GM12878 (cell line): Measurements from ENCODE around the gene FOLR3. TPM values are rescaled to one million over a fixed set of nuclear protein-coding genes. Genes with fewer than 3 reads are reported as not detected.

ENCODE experiments used
- ATAC-seq: fragments of 200-7000 bp; cut with Tn5 transposase; 3 replicates; pipeline ENCODE4 v1.9.1; 2020; ENCODE audit warnings: mild to moderate bottlenecking, moderate library complexity
- BruUV-seq: library from RNA; stranded (reverse); fragments of 400-500 nt; replicated peaks from 2 replicates; lab custom pipeline; 2021; lab: Mats Ljungman, UMichigan
- CTCF ChIA-PET: fragments of 300-600 bp; sonication (Branson Sonifier 250); formaldehyde crosslinking; extraction: SDS; loops from one replicate; lab custom pipeline; 2021; ENCODE audit warnings: inconsistent platforms; lab: Yijun Ruan, JAX
- POLR2A ChIA-PET: fragments of 350-600 bp; formaldehyde crosslinking; extraction: SDS; loops from one replicate; lab custom pipeline; 2021; ENCODE audit warnings: inconsistent platforms; lab: Charles Lee
- RAD21 ChIA-PET: fragments of 300-600 bp; sonication (Branson Sonifier 250); formaldehyde crosslinking; loops from one replicate; lab custom pipeline; 2023; ENCODE audit warnings: antibody characterized with exemption; ENCODE audit not compliant: unreplicated experiment; lab: Charles Lee
- SMC1A ChIA-PET: fragments of 300-600 bp; sonication (Branson Sonifier 250); formaldehyde crosslinking; loops from one replicate; lab custom pipeline; 2023; ENCODE audit not compliant: unreplicated experiment, uncharacterized antibody; lab: Charles Lee
- DNase-seq: peaks from one replicate; pipeline ENCODE4 v3.0.0-alpha.2; 2011; ENCODE audit warnings: low read depth, low spot score
- FAIRE-seq: peaks from 3 replicates; lab custom pipeline; 2011; peaks lifted over from hg19 to GRCh38; lab: Jason Lieb, UNC
- H2AFZ ChIP-seq: 2 replicates; pipeline ENCODE4 v1.6.0; 2011; ENCODE audit warnings: low read depth, low read length, control low read depth; ENCODE audit not compliant: control insufficient read depth
- H3K27ac ChIP-seq: 2 replicates; pipeline ENCODE4 v1.5.1; 2011; ENCODE audit warnings: control low read depth; ENCODE audit not compliant: control insufficient read depth, insufficient read depth
- H3K27me3 ChIP-seq, 2 experiments: replicated peaks in 1 of 2; 2 replicates each; pipeline versions ENCODE4 v1.6.0 to v1.6.1; 2011; ENCODE audit warnings: low read length in 1 of 2; ENCODE audit not compliant: control insufficient read depth in 2 of 2, insufficient read depth in 2 of 2
- H3K36me3 ChIP-seq, 2 experiments: 2 replicates each; pipeline ENCODE4 v1.5.1; 2011; ENCODE audit warnings: low read length in 1 of 2; ENCODE audit not compliant: control insufficient read depth in 2 of 2, insufficient read depth in 2 of 2
- H3K4me1 ChIP-seq: 2 replicates; pipeline ENCODE4 v1.6.1; 2011; ENCODE audit warnings: mild to moderate bottlenecking, low read length, moderate library complexity, mixed read lengths; ENCODE audit not compliant: control insufficient read depth, insufficient read depth
- H3K4me2 ChIP-seq: 2 replicates; pipeline ENCODE4 v1.6.0; 2011; ENCODE audit warnings: control low read depth; ENCODE audit not compliant: control insufficient read depth, insufficient read depth
- H3K4me3 ChIP-seq: fragments of 200-600 bp; sonication (generic); 2 replicates; pipeline ENCODE4 v1.5.1; 2016
- H3K79me2 ChIP-seq: 2 replicates; pipeline ENCODE4 v1.6.0; 2011; ENCODE audit warnings: low read length; ENCODE audit not compliant: control insufficient read depth, insufficient read depth
- H3K9ac ChIP-seq: 2 replicates; pipeline ENCODE4 v1.8.0; 2011; ENCODE audit warnings: low read length, control low read depth, mixed read lengths; ENCODE audit not compliant: control insufficient read depth, insufficient read depth
- H3K9me3 ChIP-seq: replicated peaks from 3 replicates; pipeline ENCODE4 v1.5.1; 2011; ENCODE audit warnings: mild to moderate bottlenecking, low read length; ENCODE audit not compliant: control insufficient read depth, insufficient read depth
- H4K20me1 ChIP-seq: 2 replicates; pipeline ENCODE4 v1.6.0; 2011; ENCODE audit not compliant: control insufficient read depth, insufficient read depth
- E2F4 ChIP-seq: IDR thresholded peaks from 2 replicates; pipeline ENCODE4 v1.6.1; 2012; ENCODE audit warnings: low read depth, low read length, improper control_type of control experiment
- IKZF2 ChIP-seq, 2 experiments: fragments of 450-650 bp; IDR thresholded peaks; 2 replicates each; pipeline ENCODE4 v1.6.1; 2017; ENCODE audit warnings: mild to moderate bottlenecking in 2 of 2, moderate library complexity in 2 of 2
- NFIC ChIP-seq: IDR thresholded peaks from 2 replicates; pipeline ENCODE4 v1.6.1; 2012; ENCODE audit warnings: low read depth, mild to moderate bottlenecking, inconsistent platforms, low read length, moderate library complexity
- POLR2AphosphoS2 ChIP-seq: IDR thresholded peaks from 2 replicates; pipeline ENCODE4 v1.6.1; 2011; ENCODE audit warnings: low read depth, mild to moderate bottlenecking, low read length, improper control_type of control experiment, moderate library complexity
- PRDM15 ChIP-seq: fragments of 450-650 bp; formaldehyde crosslinking; IDR thresholded peaks from 2 replicates; pipeline ENCODE4 v1.4.0; 2020; ENCODE audit warnings: mild to moderate bottlenecking, moderate library complexity
- SPI1 ChIP-seq: IDR thresholded peaks from 2 replicates; pipeline ENCODE4 v1.6.1; 2011; ENCODE audit warnings: low read depth, mild to moderate bottlenecking, low read length, moderate library complexity, borderline replicate concordance; ENCODE audit not compliant: insufficient read depth
- WGBS: methylation state at CpG from one replicate; pipeline ENCODE4 v1.1.6; 2016; ENCODE audit warnings: low lambda C conversion rate; ENCODE audit not compliant: insufficient replicate concordance, insufficient coverage; ENCODE audit errors: missing lambda C conversion rate; 5-methylcytosine and 5-hydroxymethylcytosine counted together
- in situ Hi-C: fragments of 300-500 bp; cut with MboI; formaldehyde crosslinking; loops from 9 replicates; pipeline ENCODE4 v1.14.3; 2018; ENCODE audit warnings: mixed read lengths
- intact Hi-C: fragments of 100-400 bp; cut with micrococcal nuclease; formaldehyde crosslinking; loops from one replicate; pipeline ENCODE4 v1.14.2; 2022; ENCODE audit not compliant: unreplicated experiment
- polyA plus RNA-seq, 11 experiments: library from polyadenylated mRNA; depleted of rRNA in 4 of 11; unstranded in 6 of 11; stranded (reverse) in 5 of 11; fragments of >200 nt; fragmentation: Nextera tagmentation in 4 of 11; fragmentation: Illumina TruSeq in 1 of 11; extraction: Ambion mirVana in 4 of 11; extraction: Trizol in 1 of 11; gene quantifications; 1 replicate in 1 of 11; 2 replicates in 10 of 11; pipeline versions ENCODE4 v1.2.1 to v1.2.3, GENCODE V29; 2011 to 2016; ENCODE audit warnings: inconsistent platforms in 2 of 11, missing spikeins in 2 of 11, low read depth in 1 of 11
- total RNA-seq, 4 experiments: library from RNA; depleted of rRNA in 3 of 4; stranded (reverse); fragments of >200 nt in 3 of 4; fragmentation: Illumina TruSeq in 1 of 4; extraction: Trizol in 1 of 4; gene quantifications; 2 replicates each; pipeline versions ENCODE4 v1.2.1 to v1.2.3, GENCODE V29; 2013 to 2021

The FOLR3 gene
- total and polyA plus RNA-seq, 10 of the 15 experiments (the other 5 are each of a cell fraction or from before 2014, with no cell fraction given) = not detected

- POLR2A ChIA-PET = interaction anchor here (0.5 to 1.3 kb wide), 5 partner anchors 9 to 70 kb away, joined by 3 to 6 read pairs (median 4); no protein-coding TSS in a partner anchor
- in situ Hi-C loops = no loop called here
- peak overlapping the region; percentile 94; the same call in 1 of the 2 replicates for H3K4me3 ChIP-seq
- RAD21 ChIA-PET = interaction anchor here (1.2 to 2.9 kb wide), 5 partner anchors 9 to 331 kb away, joined by 3 to 14 read pairs (median 4); no protein-coding TSS in a partner anchor
- no peaks in the 10 kb centered on the region for H4K20me1 ChIP-seq
- H3K9ac ChIP-seq = peak overlapping the region; percentile 15; the same call in 1 of the 2 replicates
- peak overlapping the region; percentile 95 for H3K4me2 ChIP-seq
- TF ChIP-seq NFIC = no peak
- peak; percentile 51; the same call in 1 of the 2 replicates for TF ChIP-seq SPI1
- no peaks in the 10 kb centered on the region for H3K9me3 ChIP-seq
- FAIRE-seq = no peak
- CTCF ChIA-PET = interaction anchor here (1.1 to 14.0 kb wide), 8 partner anchors 10 to 330 kb away, joined by 3 to 416 read pairs (median 9); no protein-coding TSS in a partner anchor
- ATAC-seq = peak; percentile 1; the same call in 1 of the 3 replicates
- peaks cover 14 to 16% of the 10 kb centered on the region in 2 experiments; a peak in 3 of 4 replicates for H3K36me3 ChIP-seq
- H3K79me2 ChIP-seq = peaks cover 44% of the 10 kb centered on the region
- WGBS = 100% methylated on average over 1 of the region's 1 CpG
- DNase-seq = no peak
- SMC1A ChIA-PET = interaction anchor here (1.0 to 14.0 kb wide), 8 partner anchors 9 to 330 kb away, joined by 3 to 245 read pairs (median 8); partner anchors contain the start of gene ANAPC15
- no peaks in the 10 kb centered on the region for H3K27me3 ChIP-seq
- H3K4me1 ChIP-seq = peaks cover 21% of the 10 kb centered on the region
- no peak overlapping the region for H2AFZ ChIP-seq
- no TSS peak for BruUV-seq
- H3K27ac ChIP-seq = peak overlapping the region; percentile 57
- intact Hi-C loops = no loop called here
Measured at GRCh38 chr11:72100462-72100861, 35.1 kb upstream of the FOLR3 start.

GRCh38 chr11:72102162-72102561 lies 33.4 kb upstream of the FOLR3 start:
- intact Hi-C loops = no loop called here
- no peak for ATAC-seq
- TF ChIP-seq IKZF2 (IDR thresholded peaks at IDR 0.05) = 0 out of 4 replicates have a peak, but pooled peaks of 1 of the 2 experiments have one; percentile 0
- peak; percentile 37; the same call in 1 of the 2 replicates for TF ChIP-seq E2F4
- TF ChIP-seq POLR2AphosphoS2 = 0 out of 2 replicates have a peak, but pooled peaks have one; percentile 11
- TF ChIP-seq PRDM15 (CRISPR knock-in tag) = no peak
- peak; percentile 64 for TF ChIP-seq SPI1
- TF ChIP-seq, all 136 proteins: peak for 4
- Histone ChIP-seq H3K9me3 (no peaks in the 10 kb centered on the region), H3K79me2 (peaks cover 44% of the 10 kb centered on the region), H3K4me2 (peak overlapping the region; percentile 95), H2AFZ (no peak overlapping the region; the same call in 1 of the 2 replicates), H3K4me3 (peak overlapping the region; percentile 94), H3K36me3 (peaks cover 11 to 16% of the 10 kb centered on the region in 2 experiments; a peak in 3 of 4 replicates), H3K4me1 (peaks cover 21% of the 10 kb centered on the region), H3K27ac (peak overlapping the region; percentile 90), H3K9ac (peak overlapping the region; percentile 99), H4K20me1 (no peaks in the 10 kb centered on the region), H3K27me3 (no peaks in the 10 kb centered on the region)
- no peak for DNase-seq
- WGBS = 27% methylated on average over 4 of the region's 4 CpGs
- POLR2A ChIA-PET = interaction anchor here (0.9 to 2.4 kb wide), 5 partner anchors 9 to 66 kb away, joined by 3 to 13 read pairs (median 5); partner anchors contain the start of gene ANAPC15
- TSS peak; percentile 70 for BruUV-seq
- CTCF ChIA-PET = interaction anchor here (0.6 to 14.0 kb wide), 7 partner anchors 10 to 1878 kb away, joined by 4 to 416 read pairs (median 5); no protein-coding TSS in a partner anchor
- SMC1A ChIA-PET = interaction anchor here (0.9 to 14.0 kb wide), 8 partner anchors 9 to 329 kb away, joined by 3 to 245 read pairs (median 8); no protein-coding TSS in a partner anchor
- FAIRE-seq = peak; percentile 27
- in situ Hi-C loops = no loop called here
- RAD21 ChIA-PET = no interaction called here
